ENCODE results near the gene TMEM190.
"Not testable (repeated sequence)": the region's sequence is repeated elsewhere in the genome, so short reads cannot be mapped to it uniquely, and the experiment has no call there.

The TMEM190 gene

DNA sequence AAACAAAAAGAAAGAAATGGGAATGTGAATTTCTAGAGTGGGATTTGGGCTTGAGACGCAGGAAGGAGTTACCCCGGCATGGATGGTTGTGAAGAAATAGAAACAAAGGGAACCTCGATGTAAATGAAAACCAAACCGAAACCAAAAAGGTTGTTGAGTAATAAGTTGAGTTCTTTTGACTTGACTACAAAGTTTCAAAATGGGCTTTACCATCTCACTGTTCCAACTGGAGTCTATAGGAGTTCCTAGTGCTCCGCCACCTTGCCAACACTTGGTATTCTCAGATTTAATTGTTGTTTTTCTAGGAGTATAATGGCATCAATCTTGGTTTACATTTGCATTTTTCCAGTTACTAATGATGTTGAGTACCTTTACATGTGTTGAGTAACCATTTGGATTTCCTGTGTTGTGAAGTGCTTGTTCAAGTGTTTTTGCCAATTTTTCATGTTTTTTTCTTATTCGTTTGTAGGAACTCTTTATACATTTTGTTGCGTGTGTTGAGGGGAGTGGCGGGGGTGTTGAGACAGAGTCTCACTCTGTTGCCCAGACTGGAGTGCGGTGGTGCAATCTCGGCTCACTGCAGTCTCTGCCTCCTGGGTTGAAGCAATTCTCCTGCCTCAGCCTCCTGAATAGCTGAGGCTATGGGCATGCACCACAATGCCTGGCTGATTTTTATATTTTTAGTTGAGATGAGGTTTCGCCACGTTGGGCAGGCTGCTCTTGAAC is 21.7 kb downstream of the TMEM190 start:
- no peak overlapping the region for H3K4me3 ChIP-seq (ENCODE audit: low read depth, low read length)
- TF ChIP-seq, protein P1, sequence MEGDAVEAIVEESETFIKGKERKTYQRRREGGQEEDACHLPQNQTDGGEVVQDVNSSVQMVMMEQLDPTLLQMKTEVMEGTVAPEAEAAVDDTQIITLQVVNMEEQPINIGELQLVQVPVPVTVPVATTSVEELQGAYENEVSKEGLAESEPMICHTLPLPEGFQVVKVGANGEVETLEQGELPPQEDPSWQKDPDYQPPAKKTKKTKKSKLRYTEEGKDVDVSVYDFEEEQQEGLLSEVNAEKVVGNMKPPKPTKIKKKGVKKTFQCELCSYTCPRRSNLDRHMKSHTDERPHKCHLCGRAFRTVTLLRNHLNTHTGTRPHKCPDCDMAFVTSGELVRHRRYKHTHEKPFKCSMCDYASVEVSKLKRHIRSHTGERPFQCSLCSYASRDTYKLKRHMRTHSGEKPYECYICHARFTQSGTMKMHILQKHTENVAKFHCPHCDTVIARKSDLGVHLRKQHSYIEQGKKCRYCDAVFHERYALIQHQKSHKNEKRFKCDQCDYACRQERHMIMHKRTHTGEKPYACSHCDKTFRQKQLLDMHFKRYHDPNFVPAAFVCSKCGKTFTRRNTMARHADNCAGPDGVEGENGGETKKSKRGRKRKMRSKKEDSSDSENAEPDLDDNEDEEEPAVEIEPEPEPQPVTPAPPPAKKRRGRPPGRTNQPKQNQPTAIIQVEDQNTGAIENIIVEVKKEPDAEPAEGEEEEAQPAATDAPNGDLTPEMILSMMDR (IDR thresholded peaks at IDR 0.05; ENCODE audit: control insufficient read depth, extremely low read depth, insufficient read depth), result no peak
- DNase-seq (ENCODE audit: low read depth), result no peak

DNA sequence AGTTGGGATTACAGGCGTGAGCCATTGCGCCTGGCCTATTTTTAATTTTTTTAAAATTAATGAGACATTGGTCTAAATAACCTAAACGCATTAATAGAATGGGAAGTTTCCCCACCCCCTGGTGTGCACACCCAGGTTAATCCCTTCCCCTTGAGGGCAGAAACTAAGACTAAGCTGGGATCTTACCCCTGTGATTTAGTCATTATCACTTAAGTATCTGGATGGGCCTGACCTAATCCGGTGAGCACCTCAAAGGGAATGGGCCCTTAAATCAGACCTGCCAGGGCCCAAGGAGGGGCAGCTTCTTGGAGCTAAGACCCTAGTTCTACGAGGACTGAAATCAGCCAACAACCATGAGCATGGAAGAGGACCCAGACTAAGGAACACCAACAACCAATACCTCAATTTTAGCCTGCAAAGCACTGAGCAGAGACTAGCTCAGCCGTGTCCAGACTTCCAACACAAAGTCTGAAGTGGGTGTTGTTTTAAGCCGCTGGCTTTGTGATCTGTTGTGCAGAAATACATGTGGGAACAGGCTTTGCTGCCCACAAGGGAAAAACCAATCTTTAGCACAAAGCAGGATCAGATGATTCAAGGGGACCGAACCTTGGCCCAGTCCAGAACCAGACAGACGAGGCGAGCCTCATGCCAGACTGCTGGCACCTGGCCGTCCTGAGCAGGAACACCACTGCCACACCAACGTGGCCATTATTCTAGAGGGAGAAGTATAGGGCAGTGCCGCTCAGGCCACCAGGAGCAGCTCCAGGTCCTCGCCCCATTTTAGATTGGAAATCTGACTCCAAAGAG is 23.9 kb downstream of the TMEM190 start:
- TF ChIP-seq, protein P1 (IDR thresholded peaks at IDR 0.05; ENCODE audit: control insufficient read depth, extremely low read depth, insufficient read depth), result no peak

DNA sequence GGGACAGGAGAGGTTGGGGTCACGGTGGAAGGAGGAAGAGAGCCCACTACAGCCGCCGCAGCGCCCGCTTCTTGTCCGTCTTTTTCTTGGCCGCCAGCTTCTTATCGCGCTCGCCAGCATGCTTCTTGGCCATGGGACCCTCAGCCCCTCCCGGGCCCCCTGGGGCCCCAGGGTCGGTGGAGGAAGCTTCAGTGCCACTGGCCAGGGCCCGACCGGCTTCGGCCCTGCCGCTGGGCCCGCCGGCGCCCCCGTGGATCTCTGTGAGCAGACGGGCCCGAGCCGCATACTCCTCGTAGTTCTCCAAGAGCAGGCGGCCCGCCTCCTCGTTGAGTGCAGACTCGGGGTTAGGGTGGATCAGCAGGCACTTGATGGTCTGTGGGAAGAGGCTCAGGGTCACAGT is 24.8 kb downstream of the TMEM190 start:
- H3K4me3 ChIP-seq (ENCODE audit: low read depth, low read length); DNase-seq (ENCODE audit: low read depth): not testable (repeated sequence)

More for the DNA sequence above, 23.9 kb downstream of the TMEM190 start:
- no peak for DNase-seq (ENCODE audit: low read depth)
- no peak overlapping the region for H3K4me3 ChIP-seq (ENCODE audit: low read depth, low read length)

DNA sequence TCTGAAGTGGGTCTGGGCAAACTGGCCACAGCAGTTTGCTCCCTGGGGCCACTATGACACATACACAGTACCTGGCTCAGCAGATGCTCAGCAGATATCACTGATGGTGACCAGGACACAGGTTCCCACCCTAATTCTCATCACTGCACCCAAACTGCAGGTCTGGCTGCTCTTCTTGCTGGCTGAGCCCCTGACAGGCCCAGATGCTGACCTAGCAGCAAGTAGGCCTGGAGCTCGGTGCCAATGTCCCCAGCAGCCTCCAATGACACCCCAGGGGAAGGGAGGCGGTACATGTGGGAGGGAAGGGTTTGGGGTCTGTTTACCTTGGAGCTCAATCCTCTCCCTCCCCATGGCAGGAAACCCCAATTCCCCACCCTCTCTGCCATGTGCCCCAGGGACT is 25.9 kb downstream of the TMEM190 start:
- DNase-seq (ENCODE audit: low read depth), result no peak
- no peak overlapping the region for H3K4me3 ChIP-seq (ENCODE audit: low read depth, low read length)
- TF ChIP-seq, protein P1 (IDR thresholded peaks at IDR 0.05; ENCODE audit: control insufficient read depth, extremely low read depth, insufficient read depth), result no peak

DNA sequence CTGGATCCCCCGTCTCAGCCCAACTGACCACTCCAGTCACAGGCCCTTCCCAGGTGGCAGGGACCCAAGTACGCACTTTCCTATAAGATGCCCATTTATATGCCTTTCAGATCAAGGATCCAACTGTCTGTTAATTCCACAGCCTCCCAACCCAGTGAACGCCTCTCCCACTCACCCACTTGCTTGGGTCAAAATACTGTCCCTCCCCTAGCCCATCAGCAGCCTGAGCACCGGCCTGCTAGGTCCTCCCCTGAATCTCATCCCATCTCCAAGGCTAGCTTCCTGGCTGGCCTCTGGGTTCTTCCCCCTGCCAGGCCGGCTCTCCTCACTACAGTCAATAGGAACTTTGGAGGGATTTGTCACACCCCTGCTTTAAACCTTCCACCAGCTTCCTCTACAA is 29.0 kb downstream of the TMEM190 start:
- H3K4me3 ChIP-seq (ENCODE audit: low read depth, low read length), result peak overlapping the region; percentile 81; the same call in 1 of the 2 replicates
- TF ChIP-seq, protein P1 (IDR thresholded peaks at IDR 0.05; ENCODE audit: control insufficient read depth, extremely low read depth, insufficient read depth), result no peak

DNA sequence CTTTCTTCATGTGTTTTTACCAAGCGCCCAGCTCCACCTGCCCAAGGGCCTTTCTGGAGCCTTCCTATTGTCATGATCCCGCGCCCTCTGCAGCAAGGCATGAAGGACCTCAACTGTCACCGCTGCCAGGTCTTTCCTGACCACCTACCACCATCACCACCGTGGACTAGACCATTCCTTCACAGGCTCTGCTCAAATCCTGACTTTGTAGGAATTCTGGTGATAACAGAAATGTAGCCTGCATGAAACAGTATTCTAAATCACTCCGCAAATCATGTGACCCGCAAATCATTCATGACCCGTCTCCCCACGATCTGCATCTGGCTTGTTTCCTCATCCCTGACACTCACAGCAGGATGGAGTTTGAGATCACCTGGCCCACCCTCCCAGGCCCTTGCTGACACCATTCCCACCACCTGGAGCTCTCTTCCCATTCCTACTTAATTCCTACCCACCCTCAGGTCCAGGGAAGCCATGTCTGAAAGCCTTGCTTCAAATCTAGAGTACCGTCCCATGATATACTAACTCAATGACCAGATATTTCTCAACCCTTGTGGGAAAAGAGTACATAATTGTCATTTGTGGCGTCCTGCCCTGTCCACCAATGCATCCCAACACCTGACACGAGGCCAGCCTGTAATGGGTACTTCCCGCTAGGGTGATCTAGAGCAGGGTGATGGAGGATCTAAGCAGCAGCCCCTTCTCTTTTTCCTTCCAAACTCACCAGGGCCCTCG is 29.6 kb downstream of the TMEM190 start:
- DNase-seq (ENCODE audit: low read depth), result no peak
- peak overlapping the region; percentile 81 for H3K4me3 ChIP-seq (ENCODE audit: low read depth, low read length)

More for the DNA sequence above, 29.0 kb downstream of the TMEM190 start:
- no peak for DNase-seq (ENCODE audit: low read depth)

More for the DNA sequence above, 29.6 kb downstream of the TMEM190 start:
- TF ChIP-seq, protein P1 (IDR thresholded peaks at IDR 0.05; ENCODE audit: control insufficient read depth, extremely low read depth, insufficient read depth), result no peak
